Stimulated activated CD8-positive, alpha-beta memory T cell treated with anti-CD3 and anti-CD28 coated beads, Interleukin-4, amount 100 ng/mL, for 1 hour (primary cell): ENCODE results near the gene PRMT3.
"Not testable (repeated sequence)": the region's sequence is repeated elsewhere in the genome, so short reads cannot be mapped to it uniquely, and the experiment has no call there.

ENCODE experiments used
- DNase-seq, 2 donors: peaks; one replicate each; pipeline ENCODE4 v3.0.0-alpha.2; 2020; ENCODE audit warnings: low read depth in 2 of 2, low spot score in 1 of 2

The PRMT3 gene

DNA sequence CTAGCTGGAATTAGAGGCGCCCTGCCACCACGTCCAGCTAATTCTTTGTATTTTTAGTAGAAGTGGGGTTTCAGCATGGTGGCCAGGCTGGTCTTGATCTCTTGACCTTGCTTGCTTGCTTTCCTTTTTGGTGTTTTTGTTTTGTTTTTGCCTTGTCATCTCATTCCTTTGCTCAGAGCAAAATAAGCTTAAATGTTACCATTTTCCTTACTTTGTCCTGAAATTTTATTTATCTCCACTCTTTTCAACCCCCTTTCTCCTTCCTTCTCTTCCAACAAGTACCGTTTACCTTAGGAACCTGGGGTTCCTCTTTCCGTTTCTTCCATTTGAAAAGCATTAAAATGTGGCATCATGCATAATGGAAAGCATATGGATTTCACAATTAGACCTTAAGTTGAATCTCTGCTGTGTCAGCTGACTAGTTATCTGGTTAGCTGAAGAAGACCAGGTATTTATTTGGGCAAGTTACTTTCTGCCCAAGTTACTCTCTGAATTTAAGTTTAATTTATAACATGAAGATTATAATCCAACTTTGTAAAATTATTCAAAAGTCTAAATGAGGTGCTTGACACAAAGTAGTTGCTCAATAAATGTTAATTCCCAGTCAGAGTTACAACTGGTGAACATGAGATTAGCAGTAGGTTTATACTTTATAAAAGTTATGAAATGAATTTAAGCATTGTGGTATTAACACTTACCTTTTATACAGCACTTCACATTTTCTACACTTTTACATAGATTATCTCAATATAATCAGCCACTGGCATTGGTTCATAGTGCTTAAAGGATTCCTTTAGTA is 69.7 kb downstream of the PRMT3 start:
- DNase-seq = no peak

DNA sequence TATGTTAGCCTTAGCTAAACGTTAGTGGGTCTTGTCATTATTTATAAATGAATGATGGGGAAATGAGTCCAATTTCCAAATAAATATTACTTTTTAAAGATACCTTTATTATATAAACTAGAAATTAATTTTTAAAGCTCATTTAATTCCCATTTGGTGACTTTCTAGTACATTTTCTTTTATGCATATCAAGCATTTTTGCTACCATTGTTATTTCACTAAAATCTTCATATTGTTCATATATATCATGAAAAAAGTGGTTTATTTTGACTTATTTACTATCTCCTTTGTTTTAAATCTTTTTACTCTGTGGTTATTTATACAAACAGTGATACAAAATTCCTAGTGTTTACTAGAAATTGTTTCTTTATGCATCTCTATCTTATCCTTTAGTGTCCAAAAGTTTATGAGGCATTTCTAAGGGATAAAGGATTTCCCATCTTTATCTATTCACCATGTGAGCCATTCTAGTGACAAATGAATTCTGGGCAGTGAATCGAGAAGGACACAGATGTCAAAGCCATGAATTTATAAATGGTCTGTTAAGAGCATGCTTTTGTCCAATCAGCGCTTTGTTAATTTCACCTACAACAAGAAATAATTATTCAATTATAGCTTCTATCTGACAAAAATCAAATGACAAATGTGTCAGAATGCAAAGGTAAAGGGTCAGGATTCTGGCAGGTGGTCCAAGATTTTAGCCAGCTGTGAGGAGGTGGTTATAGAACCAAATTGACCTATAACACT is 70.6 kb downstream of the PRMT3 start:
- DNase-seq = no peak

DNA sequence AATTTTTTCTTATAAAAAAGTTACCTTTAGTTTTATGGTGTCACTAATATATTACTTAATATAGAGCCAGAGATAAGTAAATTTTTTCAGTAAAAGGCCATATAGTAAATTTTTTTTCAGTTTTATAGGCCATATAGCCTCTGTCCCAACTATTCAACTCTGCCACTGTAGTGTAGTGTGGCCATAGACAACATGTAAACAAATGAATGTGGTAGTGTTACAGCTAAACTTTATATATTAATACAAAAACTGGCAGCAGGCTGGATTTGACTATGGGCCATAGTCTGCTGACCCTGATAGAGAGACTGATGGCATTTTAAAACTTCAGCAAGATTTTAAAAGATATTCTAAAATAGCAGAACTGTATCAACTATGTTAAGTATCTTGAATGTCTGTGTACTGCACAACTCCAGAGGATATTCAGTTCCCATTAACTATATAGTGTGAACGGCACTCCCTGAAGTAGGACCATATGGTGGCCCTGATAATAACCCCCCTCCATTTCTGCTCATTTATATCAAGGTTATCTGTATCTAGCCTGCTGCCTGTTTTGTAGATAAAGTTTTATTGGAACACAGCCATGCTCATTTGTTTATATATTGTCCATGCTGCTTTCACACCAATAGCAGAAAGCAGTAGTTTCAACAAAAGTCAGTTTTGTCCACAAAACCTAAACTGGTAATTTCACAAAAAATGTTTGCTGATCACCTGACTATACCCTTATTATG is 71.6 kb downstream of the PRMT3 start:
- DNase-seq = no peak

DNA sequence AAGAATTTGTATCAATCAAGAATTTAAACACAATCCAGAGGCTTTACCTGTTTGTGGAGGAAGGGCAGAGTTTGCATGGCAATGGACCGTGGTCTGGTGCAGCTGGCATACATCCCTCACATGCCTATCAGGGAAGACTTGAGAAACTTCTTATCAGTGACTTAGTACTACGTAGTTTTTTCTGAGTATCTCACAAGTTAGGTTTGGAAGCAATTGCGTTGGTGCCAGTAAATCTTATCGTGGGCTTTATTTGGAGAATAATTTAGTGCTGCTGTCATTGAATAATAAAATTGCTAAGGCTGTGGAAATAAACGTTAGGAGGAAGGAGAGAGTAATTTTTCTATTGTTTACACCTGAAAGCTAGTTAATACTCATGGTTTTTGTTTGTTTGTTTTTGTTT is 72.3 kb downstream of the PRMT3 start:
- no peak for DNase-seq

DNA sequence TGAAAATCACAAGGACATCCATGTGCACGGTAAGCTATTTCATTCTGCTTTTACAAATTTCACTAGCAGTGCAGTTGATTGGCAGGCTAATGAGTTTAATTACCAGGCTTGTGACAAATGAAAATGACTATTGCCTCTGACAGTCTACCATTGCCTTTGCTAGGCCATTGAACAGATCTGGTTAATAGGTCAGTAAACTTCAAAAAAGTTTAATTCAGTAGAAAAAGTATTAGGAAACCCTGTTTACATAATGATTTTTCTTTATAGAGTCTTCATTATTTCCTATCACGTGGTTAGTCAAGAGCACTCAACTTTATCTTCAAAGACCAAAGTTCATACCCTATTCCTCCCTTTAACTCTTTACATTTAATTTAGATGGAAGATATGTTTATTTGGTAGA is 77.0 kb downstream of the PRMT3 start:
- no peak for DNase-seq

DNA sequence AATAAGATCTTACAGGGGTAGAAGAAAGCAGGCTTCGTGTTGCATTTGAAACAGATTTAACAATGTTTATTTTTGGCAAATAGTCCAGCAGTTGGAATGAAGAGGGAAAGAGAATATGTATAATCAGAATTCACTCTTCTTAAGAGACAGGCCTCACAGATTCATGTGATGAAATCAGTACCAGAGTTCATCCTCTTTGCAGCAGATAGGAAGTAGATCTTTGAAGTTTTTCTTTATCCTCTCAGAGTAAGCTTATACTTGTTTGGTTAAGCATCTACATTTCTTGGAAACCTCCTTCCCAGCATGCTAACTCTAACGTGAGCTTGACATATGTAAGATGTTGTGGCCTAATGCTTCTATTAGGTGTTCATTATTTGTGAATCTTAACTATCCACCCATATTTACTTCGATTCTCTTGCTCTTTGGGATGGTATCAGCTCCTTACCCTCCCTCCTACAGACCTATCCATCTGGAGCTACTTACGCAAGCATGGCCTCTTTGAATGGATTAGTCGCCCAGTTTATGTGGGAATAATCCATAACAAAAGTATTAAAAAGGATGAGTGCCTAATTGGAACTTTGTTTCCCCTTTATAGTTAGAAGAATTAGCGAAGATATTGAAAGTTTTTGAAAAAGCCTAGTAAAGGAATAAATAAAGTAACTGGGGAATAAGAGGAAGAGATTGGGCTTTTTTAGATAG is 80.1 kb downstream of the PRMT3 start:
- no peak for DNase-seq

DNA sequence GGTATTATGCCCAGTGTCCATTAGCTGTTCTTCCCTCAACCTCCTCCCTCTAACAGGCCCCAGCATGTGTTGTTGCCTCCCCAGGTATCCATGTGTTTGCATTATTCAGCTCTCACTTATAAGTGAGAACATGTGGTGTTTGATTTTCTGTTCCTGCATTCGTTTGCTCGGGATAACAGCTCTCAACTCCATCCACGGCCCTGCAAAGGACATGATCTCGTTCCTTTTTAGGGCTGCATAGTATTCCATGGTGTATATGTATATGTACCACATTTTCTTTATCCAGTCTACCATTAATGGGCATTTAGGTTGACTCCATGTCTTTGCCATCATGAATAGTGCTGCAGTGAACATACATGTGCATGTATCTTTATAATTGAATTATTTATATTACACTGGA is 82.8 kb downstream of the PRMT3 start:
- no peak for DNase-seq

DNA sequence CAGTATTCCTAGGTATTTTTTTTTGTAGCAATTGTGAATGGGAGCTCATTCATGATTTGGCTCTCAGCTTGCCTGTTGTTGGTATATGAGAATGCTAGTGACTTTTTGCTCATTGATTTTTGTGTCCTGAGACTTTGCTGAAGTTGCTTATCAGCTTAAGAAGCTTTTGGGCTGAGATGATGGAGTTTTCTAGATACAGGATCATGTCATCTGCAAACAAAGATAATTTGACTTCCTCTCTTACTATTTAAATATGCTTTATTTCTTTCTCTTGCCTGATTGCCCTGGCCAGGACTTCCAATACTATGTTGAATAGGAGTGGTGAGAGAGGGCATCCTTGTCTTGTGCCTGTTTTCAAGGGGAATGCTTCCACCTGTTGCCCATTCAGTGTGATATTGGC is 84.4 kb downstream of the PRMT3 start:
- not testable (repeated sequence) for DNase-seq

DNA sequence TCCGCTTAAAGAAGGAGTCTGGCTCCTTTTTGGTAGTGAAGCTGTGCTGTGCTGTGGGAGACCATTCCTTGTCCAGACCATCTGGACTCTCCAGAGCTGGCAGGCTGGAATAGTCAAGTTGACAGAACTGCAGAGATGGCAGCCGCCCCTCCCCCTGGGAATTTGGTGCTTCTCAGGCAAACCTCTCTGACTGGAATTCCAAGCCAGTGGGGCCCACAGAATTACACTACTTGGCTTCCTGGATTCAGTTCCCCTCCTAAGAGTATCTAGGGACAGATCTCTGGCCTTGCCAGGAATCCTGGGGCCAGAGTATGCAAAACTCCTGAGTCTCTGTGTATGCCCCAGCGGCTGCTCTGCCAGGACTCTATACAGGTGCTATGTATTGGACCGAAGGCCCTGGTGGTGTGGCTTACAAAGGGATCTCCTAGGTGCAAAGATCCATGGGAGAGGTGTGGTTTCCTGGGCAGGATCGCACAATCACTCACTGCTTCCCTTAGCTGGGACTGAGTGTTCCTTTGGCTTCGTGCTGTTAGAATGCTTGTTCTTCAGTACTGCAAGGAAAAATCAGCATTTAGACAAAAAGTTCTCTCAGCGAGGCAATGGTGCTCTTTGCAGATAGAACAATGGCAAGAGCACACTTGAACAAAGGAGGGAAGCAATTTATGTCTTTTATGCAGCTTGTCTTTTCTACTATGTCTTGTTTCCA is 86.8 kb downstream of the PRMT3 start:
- DNase-seq = no peak

DNA sequence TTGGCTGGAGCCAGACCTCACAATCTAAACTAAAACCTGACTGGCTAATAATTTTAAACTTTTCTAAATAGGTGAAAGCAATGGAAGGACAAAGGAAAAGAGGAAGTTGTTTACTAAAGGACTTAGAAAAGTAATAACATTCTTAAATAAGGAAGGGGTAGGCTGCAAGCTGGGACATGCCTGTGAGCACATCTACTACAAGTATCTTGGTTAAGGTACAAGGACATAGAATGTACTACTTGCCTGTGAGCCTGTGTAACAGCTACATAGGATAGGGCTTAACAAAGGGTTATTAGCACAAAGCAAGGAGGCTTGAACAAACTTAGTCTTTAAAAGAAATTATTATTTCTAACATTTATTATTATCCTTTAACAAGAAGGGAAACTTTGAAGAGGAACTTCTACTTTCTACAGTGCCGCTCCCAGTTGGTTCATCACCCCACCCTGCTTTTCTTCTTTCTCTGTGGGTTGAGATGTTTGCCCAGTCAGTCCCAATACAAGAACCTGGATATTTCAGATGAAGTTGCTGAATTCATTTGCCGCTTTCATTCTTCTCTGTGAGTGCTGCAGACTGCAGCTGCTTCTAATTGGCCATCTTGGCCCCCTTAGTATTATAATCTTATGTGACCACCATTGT is 87.5 kb downstream of the PRMT3 start:
- DNase-seq = no peak

DNA sequence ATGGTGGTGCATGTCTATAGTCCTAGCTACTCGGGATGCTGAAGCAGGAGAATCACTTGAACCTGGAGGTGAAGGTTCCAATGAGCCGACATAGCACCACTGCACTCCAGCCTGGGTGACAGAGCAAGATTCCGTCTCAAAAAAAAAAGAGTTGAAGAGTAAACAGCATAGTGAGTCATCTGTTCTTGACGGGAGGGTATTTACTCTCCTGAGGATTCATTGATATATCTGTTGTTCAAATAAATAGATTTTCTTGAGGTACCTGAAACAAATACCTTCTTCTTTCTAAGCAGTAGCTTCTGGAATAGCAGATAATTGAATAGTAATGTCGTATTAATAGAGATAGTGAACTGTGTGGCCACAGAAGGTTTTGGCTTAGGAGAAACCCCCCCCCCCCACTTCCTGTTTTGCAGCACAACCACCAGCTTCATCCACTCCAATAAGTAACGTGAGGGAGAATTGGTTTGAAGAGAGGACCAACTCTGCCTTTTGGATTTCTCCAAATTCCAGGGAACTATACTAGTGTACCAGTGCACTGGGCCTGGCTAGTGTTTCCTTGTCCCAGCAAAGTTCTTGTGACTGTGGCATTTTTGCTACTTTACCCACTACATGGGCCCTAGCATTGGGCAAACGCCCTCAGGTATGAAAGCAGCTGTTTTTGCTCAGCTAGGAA is 90.0 kb downstream of the PRMT3 start:
- DNase-seq = no peak

DNA sequence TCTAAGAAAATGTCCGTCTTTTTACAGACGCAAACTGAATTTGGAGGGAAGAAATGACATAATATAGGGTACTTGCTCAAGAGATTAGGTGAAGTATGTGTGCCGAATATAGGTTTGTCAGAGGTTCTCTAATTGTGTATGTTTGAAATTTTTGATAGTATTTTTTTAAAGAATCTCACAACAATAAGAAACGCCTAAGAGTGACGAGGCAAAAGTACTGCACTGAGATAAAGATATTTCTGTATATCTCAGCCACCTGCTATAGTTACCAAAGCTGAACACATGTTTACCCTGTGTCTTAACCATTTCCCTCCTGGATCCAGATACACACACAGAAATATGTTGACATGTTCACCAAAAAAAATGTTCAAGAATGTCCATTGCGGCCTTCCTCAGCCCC is 92.0 kb downstream of the PRMT3 start:
- no peak for DNase-seq

DNA sequence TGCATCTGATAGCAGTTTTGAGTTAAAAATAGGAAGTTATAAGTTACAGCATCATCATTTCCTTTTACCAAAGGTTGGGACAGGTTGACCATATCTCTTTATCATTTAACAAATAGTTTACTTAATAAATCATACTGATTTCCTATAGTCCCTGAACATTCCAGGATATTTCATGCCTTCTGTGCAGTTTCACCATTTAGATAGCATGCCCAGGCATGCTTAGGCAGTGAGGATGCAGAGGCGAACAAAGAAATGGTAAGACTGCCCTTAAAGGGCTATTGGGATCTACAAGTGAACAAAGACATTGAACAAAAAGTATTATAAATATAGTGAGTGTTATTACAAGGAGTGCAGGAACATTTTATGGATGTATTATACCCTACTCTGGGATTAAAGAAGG is 96.4 kb downstream of the PRMT3 start:
- DNase-seq = no peak

DNA sequence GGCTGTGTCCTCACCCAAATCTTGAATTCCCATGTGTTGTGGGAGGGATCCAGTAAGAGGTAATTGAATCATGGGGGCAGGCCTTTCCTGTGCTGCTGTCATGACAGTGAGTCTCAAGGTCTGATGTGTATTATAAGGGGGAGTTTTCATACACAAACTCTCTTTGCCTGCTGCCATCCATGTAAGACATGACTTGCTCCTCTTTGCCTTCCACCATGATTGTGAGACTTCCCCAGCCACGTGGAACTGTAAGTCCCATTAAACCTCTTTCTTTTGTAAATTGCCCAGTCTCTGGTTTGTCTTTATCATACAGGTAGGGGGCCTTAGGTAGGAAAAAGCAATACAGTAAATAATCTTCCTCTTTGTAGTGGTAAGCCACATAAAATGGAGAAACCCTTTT is 96.9 kb downstream of the PRMT3 start:
- DNase-seq = not testable (repeated sequence)

DNA sequence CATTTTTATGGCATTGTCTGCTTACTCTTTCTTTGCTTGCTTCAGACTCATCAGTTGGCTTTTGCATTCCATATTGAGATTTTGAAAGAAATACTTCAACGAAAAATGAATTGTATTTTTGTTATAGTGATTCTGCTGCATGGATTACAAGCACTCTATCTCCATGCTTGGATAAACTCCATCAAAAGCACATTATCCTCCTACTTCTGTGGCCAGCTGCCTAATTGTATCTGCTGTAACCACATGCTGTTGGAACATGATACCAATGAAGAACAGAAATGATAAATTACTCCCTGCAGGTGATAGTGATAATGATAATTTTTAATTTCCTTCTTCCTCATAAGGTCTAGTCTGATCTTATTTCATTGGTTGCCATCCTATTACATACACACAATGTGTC is 100.8 kb downstream of the PRMT3 start:
- no peak for DNase-seq

DNA sequence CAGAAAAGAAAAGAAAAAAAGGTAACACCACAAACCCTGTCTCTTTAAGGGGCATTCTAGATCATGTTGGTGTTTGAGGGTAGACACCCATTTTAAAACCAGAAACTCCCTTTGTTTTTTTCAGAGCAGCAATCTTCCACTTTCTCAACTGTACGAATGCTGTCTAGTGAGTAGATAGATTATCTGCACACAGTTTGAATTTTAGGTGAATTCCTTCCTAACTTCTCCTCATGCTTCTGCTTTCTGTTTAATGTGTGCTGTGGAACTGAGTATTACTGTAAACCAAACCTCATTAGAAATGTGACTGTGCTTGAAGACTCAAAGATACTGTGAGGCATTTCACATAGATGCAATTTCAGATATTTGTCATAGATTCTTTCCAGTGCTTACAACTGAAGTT is 102.4 kb downstream of the PRMT3 start:
- no peak for DNase-seq

DNA sequence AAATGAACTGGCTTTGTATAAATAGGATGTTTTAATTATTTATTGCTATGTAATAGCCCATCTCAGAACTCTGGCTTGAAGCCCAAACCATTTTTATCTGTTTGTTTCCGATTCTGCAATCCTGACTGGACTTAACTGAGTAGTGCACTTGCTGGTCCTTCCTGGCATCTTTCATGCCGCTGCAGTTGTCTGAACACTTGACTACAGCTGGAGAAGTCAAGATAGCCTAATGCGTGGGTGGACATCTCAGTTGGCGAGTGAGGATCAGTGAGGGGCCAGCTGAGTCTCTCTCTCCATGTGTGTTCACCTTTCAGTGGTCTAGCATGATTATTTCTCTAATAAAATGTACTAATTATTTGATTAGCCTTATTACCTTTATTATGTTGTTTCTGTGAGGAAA is 105.8 kb downstream of the PRMT3 start:
- no peak for DNase-seq

DNA sequence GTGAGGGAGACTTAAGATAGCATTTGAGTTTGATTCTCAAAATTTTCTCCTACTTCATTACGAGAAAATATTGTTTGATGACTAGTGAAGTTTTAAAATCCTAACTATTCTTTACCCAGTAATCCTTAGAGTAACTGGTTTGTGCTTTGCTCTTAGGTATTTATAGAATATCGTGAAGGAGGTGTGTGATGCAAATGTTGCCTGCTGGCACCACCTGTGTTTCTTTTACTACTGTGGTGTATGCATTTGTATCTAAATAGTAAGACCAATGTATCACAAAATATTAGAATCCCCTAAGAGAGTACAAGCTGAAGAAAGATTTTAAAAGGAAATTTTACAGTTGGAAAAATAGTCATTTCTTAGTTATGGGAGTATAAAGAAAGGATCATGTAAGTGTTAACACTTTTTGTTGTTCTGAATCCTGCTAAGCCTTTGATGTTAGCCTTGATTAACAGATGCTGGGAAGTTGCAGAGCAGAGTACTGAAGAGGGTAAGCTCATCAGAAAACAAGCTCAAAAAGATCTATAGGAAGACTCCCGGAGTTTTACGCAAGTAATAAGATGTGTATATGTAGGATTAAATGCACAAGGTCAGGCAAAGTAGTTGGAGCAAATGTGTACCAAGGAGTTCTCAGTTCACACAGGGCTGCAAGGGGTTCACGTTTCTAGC is 109.7 kb downstream of the PRMT3 start:
- DNase-seq = no peak

DNA sequence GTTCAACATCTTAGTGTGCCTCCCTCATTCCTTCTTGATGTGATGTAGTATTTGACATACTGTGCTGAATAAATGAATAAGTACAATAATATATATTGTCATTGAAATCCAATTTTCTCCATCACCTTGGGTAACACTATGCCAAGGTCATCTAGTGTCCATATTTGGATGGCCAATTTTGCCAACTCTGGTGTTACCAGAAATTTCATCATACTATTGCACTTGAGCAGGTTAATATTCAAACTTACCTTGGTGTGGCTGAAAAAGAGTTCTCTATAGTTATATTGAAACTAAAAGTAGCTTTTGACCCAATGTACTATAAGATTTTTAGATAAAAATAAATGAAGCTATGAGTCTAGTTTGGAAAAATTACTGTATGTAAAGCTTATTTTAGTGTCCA is 113.7 kb downstream of the PRMT3 start:
- DNase-seq = no peak
